ENCODE data around the gene HOOK1. TPM values are rescaled to one million over a fixed set of nuclear protein-coding genes. Genes with fewer than 3 reads are reported as not detected.

The HOOK1 gene
- total RNA-seq = 0.23 and 1.6 TPM in 2 replicates

DNA sequence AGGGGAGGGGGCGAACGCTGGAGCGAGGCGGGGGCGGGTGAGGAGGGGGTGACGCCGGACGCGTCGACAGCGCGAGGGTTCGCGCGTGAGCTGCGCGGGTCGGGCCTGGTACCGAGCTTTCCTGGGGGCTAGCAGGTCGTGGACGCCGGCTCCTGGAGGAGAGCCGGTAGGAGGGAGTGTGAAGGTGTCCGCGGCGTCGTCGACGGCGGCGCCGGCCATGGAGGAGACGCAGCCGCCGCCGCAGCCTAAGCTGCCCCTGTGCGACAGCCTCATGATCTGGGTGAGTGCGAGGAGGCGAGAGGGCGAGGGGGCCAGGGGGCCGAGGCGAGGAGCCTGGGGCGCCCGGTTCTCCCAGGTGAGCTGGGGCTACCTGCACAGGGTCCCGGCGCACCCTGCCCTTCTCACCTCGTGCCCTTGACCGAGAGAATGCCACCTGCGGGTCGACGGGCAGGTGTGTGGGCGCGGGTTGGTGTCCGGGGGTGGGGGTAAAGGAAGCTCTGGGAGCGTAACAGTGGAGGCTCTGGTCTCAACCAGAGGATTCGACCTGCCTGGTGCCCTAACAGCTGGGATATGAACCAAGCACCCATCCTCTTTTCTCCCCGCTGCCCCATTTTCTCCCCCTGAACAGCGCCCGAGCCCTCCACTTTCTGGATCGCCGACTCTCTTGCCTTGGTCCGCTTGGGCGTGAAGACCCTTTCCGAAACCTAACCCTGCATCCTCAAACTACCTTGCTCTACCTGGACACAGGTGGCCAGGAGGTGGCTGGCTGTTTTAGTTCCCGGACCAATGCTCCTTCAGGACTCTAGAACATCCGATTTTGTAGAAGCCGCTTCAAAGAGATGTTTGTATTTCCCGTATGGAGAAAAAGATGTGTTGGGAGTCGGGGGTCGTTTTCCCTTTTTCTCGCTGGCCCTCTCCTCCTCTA lies at the start of gene HOOK1:
Gene HOOK1, plus strand, starts transcription at position 49 of the 925 bp plus-strand sequence. Its CDS starts 169 bp downstream, at position 218.
- no peak for DNase-seq (ENCODE audit: extremely low read depth, low read depth, low spot score)

DNA sequence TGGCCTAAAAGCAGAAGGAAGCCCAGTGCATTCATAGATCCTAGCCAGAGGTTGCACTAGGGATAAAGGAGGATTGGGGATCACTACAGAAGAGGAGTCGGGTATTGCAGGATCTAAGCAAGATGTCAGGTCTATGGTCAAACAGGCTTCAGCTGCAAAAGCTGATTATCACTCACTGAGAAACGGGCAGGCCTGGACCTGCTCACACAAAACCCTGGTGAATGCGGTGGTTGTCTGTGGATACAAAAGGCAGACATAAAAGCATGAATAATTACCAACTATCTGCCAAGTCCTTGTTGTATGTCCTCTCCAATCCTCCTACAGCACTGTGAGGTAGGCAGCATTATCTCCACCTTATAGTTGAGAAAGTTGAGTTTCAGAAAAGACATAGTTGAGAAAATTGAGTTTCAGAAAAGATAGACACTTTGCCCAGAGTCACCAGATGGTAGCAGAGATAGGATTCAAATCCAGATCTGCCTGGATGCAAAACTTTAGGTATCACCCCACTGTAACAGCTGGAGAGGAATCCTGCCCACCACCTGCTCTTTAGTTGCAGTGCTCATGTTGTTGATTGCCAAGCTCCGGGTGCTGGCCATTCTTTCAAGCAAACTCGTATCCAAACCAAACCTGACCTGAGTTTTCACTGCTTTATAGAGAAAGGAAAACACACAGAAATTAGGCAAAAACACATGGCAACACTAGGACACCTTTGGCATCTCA lies 49.6 kb upstream of the HOOK1 start:
- no peak for DNase-seq (ENCODE audit: extremely low read depth, low read depth, low spot score)

DNA sequence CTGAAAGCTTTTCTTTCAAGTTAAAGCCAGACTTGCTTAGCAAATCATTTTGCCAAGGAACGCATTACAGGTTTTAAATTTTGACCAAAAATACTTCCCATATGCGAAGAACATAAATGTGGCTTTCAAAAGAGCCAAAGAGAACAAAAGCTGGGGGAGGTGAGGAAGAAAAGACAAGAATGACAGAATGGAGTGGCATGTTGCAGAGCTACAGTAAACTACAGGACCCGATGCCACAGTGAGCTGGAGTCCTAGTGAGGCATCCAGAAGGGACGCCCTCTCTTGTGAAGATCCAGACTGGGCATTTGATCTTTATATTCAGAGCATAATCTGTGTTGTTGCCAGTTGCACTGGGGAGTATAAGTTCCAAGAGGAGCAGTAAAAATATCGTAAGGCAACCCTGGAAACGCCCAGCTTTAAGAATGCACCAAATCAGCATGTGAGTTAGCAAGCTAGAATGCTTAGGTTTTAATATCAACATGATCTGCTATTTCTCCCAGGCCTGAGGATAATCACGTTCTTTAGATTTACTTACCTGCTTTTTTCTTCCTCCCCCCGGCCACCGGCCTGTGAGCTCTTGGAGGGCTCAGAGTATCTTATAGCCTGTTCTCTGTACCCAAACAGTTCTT lies 48.4 kb upstream of the HOOK1 start:
- no peak for DNase-seq (ENCODE audit: extremely low read depth, low read depth, low spot score)

DNA sequence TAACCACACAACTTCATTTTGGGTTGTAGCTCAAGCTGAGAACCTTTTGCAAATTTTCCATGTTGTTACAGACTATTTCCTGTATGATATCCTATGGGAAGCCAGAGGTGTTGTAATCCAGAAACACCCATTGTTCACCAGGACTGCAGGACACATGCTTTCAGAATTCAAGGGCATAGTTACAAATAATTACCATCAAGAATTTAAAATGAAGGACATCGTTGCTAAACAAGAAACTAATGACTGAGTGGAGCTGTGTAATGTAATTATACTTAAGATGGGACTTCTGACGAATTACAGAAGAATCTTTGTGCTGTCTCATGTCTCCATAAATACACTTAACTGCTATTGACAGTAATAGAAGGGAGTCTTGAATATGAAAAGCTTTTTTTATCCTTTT lies 47.6 kb upstream of the HOOK1 start:
- no peak for DNase-seq (ENCODE audit: extremely low read depth, low read depth, low spot score)

DNA sequence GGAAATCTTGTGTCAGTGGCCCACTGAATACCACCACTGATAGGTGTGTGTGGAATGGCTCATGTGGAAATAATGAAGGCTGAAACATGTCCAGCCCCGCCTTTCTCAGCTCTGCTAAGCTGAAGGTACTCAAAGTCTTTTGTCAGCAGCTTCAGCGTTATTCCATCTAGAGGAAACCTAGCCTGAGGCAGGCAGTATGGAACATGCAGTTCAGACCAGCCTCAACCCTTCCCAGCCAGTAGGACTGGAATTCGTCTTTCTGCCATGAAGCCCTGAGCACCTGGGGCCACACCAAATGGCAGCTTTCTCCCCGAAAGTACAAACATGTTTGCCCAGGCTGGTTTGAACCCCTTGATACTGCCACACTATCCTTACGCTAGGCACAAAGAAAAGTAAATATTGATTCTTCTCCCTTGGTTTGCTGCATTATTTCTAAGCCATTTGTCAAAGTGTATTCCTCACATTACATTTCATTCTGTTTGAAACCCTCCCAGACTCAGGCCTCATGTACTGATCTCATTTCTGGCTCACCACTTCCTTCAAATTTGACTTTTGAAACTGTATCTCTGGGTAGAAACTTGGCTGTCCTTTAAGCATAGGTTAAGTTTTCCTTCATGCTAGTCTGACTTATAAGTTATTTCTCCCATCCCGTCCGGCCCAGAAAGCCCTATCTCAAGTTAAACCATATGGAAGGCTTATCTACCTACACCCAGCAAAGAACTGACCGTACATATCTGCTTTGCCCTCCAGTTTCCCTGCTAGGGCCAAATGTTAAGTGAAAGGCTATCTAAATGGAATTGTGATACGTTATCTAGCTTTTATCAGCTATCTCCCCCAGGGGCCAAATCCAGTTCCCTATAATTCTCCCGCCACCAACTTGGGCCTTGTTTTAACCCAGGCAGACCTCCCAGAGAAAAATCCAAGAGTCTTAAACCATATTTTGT lies 45.7 kb upstream of the HOOK1 start:
- no peak for DNase-seq (ENCODE audit: extremely low read depth, low read depth, low spot score)

DNA sequence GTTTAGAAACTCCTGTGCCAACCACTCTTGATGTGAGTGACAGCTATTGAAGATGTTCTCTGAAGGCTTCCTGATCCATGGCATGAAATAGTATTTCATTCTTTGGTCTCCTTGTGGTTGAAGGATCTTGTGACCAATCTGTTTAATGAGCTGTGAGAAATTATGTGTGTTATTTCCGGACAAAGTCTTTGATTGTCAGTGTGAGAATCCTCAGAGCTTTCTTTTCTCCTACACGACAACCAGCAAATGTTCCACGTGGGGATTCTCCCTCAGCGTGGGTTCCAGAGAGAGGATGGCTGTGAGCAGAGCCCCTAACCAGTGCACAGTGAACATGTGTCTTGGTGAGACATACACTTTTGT lies 45.0 kb upstream of the HOOK1 start:
- no peak for DNase-seq (ENCODE audit: extremely low read depth, low read depth, low spot score)

DNA sequence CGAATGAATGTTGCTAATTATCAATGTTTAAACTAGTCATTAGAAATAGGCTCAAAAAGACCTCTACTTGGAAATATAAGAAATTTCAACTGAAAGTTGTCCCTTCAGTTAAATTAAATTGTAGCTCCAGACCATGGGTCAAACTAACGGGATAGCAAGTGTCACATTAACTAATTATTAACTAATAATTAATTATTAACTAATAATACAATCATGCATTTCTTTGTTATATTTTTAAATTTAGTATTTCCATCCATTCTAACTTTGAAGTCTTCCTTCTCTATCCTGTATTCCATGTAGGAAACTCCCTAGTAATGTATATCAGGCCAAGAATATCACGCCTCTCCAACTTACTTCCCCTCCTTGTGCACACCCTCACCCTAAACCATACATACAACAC lies 43.4 kb upstream of the HOOK1 start:
- no peak for DNase-seq (ENCODE audit: extremely low read depth, low read depth, low spot score)

DNA sequence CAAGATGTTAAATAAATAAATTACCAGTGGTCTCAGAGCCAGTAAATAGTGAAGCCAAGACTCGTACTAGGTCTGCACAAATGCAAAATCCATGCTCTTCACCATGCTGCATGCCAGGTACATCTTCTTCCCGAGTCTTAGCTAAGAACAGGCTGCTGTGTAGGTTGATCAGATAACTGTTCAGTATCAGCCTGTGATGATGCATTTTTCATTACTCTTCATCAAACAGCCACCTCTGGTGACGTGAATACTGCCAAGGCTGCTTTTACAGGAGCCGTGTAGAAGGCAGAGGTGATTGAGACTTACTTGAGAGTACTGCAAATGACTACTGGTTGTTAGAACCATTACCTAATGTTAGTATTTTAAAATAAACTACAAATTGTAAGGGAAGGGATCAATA lies 39.3 kb upstream of the HOOK1 start:
- DNase-seq (ENCODE audit: extremely low read depth, low read depth, low spot score) = no peak

DNA sequence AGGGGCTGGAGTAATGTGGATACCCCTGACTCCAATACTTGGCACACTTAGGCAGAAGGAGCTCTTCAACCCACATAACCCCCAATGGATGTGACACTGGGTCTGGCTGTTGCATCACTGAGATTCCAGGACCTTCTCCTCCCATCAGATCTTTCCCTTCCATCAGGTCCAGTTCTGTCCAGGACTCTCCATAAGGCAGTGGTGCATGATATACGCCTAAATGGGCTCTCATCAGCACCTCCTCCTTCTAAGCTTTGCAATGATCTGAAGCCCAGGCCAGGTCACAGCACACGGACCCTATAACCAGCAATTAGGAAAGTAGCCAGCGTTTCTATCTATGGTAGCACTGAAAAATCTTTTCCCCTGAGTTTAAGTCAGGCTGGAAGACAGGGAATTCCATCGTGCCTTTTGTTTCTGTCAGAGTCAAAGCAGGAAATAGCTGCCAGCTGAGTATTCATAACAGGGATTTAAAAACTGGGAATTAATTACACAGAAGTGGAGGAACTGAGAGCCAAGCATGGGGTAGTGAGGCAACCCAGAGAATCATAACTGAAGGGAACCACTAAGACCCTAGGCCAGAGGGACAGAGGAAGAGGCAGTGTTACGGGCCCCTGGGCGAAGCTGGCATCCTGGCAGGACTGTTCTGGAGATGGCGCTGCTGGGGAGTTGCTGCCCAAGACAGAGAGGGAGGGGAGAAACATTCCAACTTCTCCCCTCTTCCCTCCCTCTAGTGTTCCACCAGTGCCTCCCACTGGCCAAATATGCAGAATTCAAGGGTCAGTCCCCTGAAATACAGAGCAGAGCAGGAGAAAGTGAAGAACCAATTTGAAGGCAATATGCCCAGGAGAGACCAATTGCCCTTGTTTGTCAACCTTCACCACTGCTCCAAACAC lies 37.5 kb upstream of the HOOK1 start:
- DNase-seq (ENCODE audit: extremely low read depth, low read depth, low spot score) = no peak

DNA sequence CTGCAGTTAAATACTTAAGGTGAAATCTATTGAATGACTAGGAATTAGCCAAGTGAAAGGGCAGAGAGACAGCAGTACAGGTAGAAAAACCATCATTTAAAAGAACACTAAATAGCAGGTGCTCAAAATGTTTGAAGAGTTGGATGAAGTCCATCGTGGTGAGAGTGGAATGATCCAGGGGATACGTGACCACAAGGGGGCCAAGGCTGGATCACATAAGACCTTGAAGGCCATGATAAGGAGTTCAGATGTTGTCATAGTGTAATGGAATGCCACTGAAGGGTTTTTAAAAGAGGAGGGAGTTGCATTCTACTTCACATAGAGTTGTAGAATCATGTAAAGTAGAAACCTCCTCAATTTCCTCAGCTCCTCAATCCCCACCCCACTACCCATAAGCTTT lies 34.8 kb upstream of the HOOK1 start:
- no peak for DNase-seq (ENCODE audit: extremely low read depth, low read depth, low spot score)

DNA sequence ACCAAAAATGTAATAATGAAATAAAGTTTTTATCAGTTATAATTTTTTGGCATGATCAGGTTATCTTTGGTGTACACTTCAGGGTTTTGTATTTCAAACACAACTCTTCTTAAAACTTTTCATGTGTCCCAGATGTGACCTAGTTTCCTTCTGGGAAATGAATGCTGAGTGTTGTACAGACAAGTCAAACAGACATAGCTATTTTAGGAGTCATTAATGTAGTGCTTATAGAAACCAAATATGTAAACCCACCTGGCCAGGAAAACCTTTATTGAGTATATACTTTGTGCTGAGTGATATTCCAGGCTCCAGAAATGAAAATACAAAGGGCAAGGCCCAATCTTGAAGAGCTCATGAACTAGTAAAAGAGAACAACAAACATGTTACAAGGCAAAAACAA lies 25.9 kb upstream of the HOOK1 start:
- DNase-seq (ENCODE audit: extremely low read depth, low read depth, low spot score) = no peak

DNA sequence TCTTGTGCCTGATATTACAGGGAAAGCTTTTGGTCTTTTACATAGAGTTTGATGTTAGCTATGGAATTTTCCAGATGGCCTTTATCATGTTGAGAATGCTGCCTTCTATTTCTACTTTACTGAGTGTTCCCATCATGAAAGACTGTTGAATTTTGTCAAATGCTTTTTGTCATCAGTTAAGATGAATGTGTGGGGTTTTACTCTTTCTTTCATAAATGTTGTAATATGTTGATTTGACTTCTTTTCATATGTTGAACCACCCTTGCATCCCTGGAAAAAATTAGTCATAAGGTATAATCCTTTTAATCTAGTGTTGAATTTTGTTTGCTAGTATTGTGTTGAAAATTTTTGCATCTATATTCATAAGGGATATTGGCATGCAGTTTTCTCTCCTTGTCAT lies 16.1 kb upstream of the HOOK1 start:
- no peak for DNase-seq (ENCODE audit: extremely low read depth, low read depth, low spot score)

DNA sequence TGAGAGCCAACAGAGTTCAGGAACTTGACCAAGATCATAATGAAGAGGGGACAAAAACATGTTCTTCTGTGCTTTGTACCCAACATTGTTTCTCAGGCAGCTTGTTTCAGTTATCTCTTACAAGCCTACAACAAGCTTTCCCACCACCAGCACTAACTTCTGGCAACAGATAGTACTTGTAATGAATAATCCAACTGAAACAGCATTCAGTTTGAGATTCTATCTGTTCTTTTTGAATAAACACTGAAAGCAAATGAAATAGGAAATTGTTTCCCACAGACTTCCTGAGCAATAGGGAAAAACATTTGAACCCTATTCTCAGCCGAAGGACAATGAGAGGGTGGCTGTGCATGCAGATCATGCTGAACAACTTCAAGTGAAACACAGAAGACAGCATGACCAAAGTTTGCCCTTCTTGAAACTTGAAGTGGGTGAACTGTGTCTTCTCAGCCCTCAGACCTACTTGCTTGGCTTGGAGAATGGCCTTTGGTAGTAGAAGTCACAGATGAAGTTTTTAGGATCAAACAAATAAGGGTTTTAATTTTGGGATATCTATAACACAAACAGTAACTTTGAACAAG lies 11.2 kb upstream of the HOOK1 start:
- DNase-seq (ENCODE audit: extremely low read depth, low read depth, low spot score) = no peak

DNA sequence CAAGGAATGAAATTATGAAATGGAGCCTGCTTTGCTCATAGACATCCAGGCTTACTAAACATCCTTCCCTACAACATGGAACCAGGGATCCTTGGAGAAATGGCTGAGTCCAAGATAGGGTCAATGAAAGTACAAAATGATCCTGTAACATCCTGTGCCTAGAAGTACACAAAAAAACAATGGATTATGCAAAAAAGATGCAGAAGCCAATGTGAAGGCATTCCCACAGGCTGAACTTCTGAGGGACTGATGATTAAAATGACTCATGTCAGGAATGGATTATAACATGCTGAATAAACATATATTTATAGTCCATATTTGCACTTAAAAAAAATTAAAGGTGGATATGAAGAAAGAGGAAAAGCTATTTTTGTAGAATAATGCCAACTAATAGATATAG lies 10.4 kb upstream of the HOOK1 start:
- no peak for DNase-seq (ENCODE audit: extremely low read depth, low read depth, low spot score)

DNA sequence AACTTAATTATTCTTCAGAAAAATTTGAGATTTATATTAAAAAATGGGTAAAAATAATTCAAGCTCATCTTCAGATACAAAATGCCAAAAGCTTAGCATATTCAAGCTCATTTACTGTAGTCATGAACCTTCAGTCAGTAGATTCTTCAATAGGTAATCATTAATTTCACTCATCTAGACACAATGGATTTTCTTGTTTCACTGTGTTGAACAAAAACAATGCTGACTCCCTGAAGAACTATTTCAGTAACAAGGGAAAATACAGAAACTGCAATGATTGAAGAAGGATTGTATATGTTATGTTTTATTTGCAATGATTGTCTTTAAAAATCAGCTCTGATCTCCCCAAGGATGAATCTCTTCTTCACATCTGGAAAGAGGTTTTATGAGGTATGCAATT lies 9.2 kb upstream of the HOOK1 start:
- no peak for DNase-seq (ENCODE audit: extremely low read depth, low read depth, low spot score)

DNA sequence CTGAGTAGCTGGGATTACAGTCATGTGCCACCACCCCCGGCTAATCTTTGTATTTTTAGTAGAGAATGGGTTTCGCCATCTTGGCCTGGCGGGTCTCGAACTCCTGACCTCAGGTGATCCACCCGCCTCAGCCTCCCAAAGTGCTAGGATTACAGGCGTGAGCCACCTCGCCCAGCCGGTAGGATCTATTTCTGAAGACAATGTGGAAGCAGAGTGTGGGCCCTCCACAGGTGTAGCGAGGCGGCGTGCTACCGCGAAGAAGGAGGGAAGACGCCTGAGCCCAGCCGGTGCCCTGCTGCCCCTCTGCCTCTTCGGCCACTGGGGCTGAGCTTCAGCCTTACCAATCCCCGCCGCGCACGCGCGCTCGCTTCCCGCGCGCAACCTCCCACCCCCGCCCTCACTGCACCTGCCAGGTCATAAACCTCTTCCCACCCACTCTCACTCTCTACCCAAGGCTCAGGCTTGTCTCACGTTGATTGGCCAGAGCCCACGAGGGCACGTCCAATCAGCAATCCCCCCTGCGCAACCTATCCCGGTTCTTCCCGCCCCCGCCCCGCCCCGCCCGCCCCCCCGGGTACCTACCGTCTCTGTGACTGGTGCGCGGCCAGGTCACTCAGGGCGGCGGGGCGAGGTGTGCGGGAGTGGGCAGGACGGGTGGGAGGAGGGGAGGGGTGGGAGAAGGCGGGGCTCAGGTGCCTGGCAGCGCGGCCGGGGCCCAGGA lies 409 bp upstream of the HOOK1 start:
- DNase-seq (ENCODE audit: extremely low read depth, low read depth, low spot score) = no peak

DNA sequence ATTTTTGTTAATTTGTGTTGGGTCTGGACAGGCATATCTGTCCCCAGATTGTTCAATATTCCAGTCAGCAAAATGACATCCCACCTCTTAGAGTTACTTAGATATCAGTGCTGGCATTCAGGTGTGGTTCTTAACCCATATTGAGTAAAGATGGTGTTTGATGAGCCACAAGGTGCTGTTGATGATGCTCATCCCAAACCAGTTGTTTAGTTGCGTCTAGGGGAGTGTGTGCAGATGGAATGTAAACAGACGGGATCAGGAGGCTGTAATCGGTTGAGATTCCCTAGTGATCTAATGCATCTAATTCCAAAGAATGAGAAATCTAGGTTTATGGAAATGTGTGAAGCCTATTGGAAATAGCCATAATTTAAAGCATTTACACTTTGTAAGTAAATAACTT lies 1.1 kb downstream of the HOOK1 start:
- no peak for DNase-seq (ENCODE audit: extremely low read depth, low read depth, low spot score)

DNA sequence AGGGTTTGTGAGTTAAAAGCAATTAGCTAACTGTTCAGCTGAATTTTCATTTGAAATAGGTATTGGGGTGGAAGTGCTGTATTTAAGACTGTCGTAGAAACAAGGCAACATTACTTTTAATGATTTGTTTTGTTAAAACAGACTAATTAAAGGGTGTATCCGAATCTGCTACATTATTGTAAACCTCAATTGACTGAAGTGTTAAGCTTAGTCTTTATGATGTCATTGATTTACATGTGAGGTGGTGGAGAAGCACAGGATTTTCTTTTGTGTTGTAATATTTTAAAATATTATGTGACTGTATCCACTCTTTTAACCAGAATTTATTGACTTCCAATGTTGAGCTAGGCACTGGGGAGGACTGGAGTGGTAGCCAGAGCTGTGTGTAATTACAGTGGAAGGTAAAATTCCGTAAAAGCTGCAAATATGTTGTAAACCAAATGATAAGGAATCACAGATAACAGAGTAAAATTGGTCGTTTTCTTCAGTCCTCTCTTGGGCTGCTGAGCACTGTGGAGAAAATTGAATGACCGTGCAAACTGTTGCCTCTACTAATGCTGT lies 1.6 kb downstream of the HOOK1 start:
- no peak for DNase-seq (ENCODE audit: extremely low read depth, low read depth, low spot score)

All from glomerular endothelial cell (primary cell).